Uterus (tissue), 4 donors: ENCODE data around the gene CACNG5. TPM values are rescaled to one million over a fixed set of nuclear protein-coding genes. Genes with fewer than 3 reads are reported as not detected.

ENCODE experiments used
- DNase-seq, 2 donors: peaks; one replicate each; pipeline ENCODE4 v3.0.0-alpha.2; 2019 to 2020
- H3K27ac ChIP-seq, 2 donors: fragments of 200-600 bp; sonication (generic); 1 replicate in 1 of 2; 2 replicates in 1 of 2; pipeline ENCODE4 v1.5.1; 2016 to 2018
- H3K27me3 ChIP-seq, 2 donors: fragments of 200-600 bp; sonication (generic); one replicate each; pipeline ENCODE4 v1.5.1; 2018 to 2019; ENCODE audit warnings: control low read depth in 1 of 2
- H3K36me3 ChIP-seq, 2 donors: fragments of 200-600 bp; sonication (generic); one replicate each; pipeline ENCODE4 v1.5.1; 2019; ENCODE audit warnings: control low read depth in 1 of 2
- H3K4me1 ChIP-seq, 2 donors: fragments of 200-600 bp; sonication (generic); one replicate each; pipeline ENCODE4 v1.5.1; 2018 to 2019; ENCODE audit warnings: control low read depth in 1 of 2
- H3K4me3 ChIP-seq, 2 donors: fragments of 200-600 bp; sonication (generic); 1 replicate in 1 of 2; 2 replicates in 1 of 2; pipeline ENCODE4 v1.5.1; 2018 to 2019; ENCODE audit warnings: mild to moderate bottlenecking in 1 of 2
- H3K9me3 ChIP-seq, 2 donors: fragments of 200-600 bp; sonication (generic); one replicate each; pipeline ENCODE4 v1.5.1; 2019; ENCODE audit warnings: control low read depth in 1 of 2
- POLR2A ChIP-seq, 2 donors: fragments of 450-650 bp; IDR thresholded peaks; one replicate each; pipeline ENCODE4 v1.6.1; 2016; ENCODE audit warnings: antibody characterized with exemption in 2 of 2, mild to moderate bottlenecking in 1 of 2, moderate library complexity in 1 of 2
- intact Hi-C: fragments of 100-400 bp; cut with DNase I; formaldehyde crosslinking; loops from one replicate; pipeline ENCODE4 v1.15.1; 2023; ENCODE audit warnings: low total_unique reads
- total RNA-seq, 4 donors: library from RNA; depleted of rRNA in 3 of 4; stranded (reverse); fragments of >200 nt in 3 of 4; gene quantifications; one replicate each; pipeline versions ENCODE4 v1.1.0 to v1.2.4, GENCODE V29; 2014 to 2023
- TF ChIP-seq, protein P1 (sequence below), 4 experiments: fragments of 200-600 bp in 2 of 4; fragments of 450-650 bp in 2 of 4; sonication (generic) in 2 of 4; IDR thresholded peaks; one replicate each; pipeline ENCODE4 v1.5.1; 2016 to 2019; ENCODE audit warnings: antibody characterized with exemption in 4 of 4, mild to moderate bottlenecking in 2 of 4, moderate library complexity in 1 of 4
- donor health status: DM: yes; HTN: yes; CAD: no.

CACNG5 gene
- total RNA-seq, 4 donors from 2014 or later = 6.6 TPM; not detected in 3

- no peak for DNase-seq
- TF ChIP-seq, protein P1, sequence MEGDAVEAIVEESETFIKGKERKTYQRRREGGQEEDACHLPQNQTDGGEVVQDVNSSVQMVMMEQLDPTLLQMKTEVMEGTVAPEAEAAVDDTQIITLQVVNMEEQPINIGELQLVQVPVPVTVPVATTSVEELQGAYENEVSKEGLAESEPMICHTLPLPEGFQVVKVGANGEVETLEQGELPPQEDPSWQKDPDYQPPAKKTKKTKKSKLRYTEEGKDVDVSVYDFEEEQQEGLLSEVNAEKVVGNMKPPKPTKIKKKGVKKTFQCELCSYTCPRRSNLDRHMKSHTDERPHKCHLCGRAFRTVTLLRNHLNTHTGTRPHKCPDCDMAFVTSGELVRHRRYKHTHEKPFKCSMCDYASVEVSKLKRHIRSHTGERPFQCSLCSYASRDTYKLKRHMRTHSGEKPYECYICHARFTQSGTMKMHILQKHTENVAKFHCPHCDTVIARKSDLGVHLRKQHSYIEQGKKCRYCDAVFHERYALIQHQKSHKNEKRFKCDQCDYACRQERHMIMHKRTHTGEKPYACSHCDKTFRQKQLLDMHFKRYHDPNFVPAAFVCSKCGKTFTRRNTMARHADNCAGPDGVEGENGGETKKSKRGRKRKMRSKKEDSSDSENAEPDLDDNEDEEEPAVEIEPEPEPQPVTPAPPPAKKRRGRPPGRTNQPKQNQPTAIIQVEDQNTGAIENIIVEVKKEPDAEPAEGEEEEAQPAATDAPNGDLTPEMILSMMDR (IDR thresholded peaks at IDR 0.05) = no peak
- TF ChIP-seq POLR2A (IDR thresholded peaks at IDR 0.05) = no peak
- intact Hi-C loops = no loop called here
These were observed 12.8 kb downstream of the CACNG5 start for GRCh38 chr17:66847704-66848103.

DNA sequence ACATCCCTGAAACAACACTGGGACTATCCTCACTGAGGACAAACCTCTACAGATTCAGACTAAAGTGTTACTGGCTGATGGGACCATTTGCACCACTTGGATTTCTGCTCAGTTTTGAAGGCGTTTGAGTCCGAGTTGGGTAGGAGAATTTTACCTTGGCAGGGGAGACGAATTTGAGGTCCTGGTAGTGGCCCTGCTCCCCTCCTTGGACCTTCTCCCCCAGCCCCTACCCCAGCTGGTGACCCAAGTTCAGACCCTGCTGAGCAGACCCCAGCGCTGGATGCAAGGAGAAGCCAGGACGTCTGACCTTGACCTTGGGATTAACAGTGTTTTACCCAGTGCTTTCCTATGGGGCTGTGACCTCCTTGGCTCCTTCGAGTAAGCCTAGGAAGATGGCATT lies 13.6 kb downstream of the CACNG5 start:
- DNase-seq = no peak
- no peaks in the 10 kb centered on the region for H3K4me1 ChIP-seq
- no peak overlapping the region for H3K27ac ChIP-seq
- no peak overlapping the region for H3K4me3 ChIP-seq
- intact Hi-C loops = no loop called here
- TF ChIP-seq, protein P1 (IDR thresholded peaks at IDR 0.05) = no peak
- no peak for TF ChIP-seq POLR2A (IDR thresholded peaks at IDR 0.05)
- H3K36me3 ChIP-seq = no peaks in the 10 kb centered on the region
- no peaks in the 10 kb centered on the region for H3K27me3 ChIP-seq
- no peaks in the 10 kb centered on the region for H3K9me3 ChIP-seq

More at GRCh38 chr17:66847704-66848103, 12.8 kb downstream of the CACNG5 start:
- Histone ChIP-seq H3K4me1 (no peaks in the 10 kb centered on the region), H3K4me3 (no peak overlapping the region), H3K36me3 (no peaks in the 10 kb centered on the region), H3K27ac (no peak overlapping the region), H3K27me3 (no peaks in the 10 kb centered on the region), H3K9me3 (no peaks in the 10 kb centered on the region)

GRCh38 chr17:66849032-66849655 lies 14.2 kb downstream of the CACNG5 start:
- no peaks in the 10 kb centered on the region for H3K9me3 ChIP-seq
- intact Hi-C loops = no loop called here
- no peaks in the 10 kb centered on the region for H3K36me3 ChIP-seq

GRCh38 chr17:66849851-66850580 lies 15.1 kb downstream of the CACNG5 start:
- no peaks in the 10 kb centered on the region for H3K36me3 ChIP-seq
- intact Hi-C loops = no loop called here
- no peak for DNase-seq
- no peak overlapping the region for H3K4me3 ChIP-seq
- no peaks in the 10 kb centered on the region for H3K27me3 ChIP-seq
- TF ChIP-seq POLR2A (IDR thresholded peaks at IDR 0.05) = no peak
- H3K4me1 ChIP-seq = no peaks in the 10 kb centered on the region
- H3K9me3 ChIP-seq = no peaks in the 10 kb centered on the region
- H3K27ac ChIP-seq = no peak overlapping the region

More at GRCh38 chr17:66849032-66849655, 14.2 kb downstream of the CACNG5 start:
- Histone ChIP-seq H3K27ac (no peak overlapping the region), H3K27me3 (no peaks in the 10 kb centered on the region), H3K4me1 (no peaks in the 10 kb centered on the region), H3K4me3 (no peak overlapping the region)
- DNase-seq = no peak
- no peak for TF ChIP-seq POLR2A (IDR thresholded peaks at IDR 0.05)
- TF ChIP-seq, protein P1 (IDR thresholded peaks at IDR 0.05) = no peak

DNA sequence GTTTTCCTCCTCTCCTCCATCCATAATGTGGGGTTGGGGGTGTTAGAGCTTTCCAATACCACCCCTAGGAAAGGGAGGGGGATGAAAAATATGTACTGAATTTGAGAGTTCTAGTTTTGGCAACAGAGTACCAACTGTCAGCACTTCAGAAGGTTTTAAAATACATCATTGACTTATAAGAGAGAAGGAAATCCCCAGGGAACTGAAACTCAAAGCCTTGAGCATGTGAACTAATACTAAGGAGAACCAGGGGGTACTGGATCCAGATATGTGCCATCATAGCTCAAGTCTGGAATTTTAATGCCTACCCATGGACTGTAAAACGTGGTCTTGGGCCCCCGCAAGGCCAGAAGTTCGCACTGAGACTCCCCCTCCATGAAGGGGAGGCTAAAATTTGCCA lies 15.8 kb downstream of the CACNG5 start:
- no peak for DNase-seq
- Histone ChIP-seq H3K36me3 (no peaks in the 10 kb centered on the region), H3K9me3 (no peaks in the 10 kb centered on the region), H3K4me3 (no peak overlapping the region), H3K27ac (no peak overlapping the region), H3K4me1 (no peaks in the 10 kb centered on the region), H3K27me3 (no peaks in the 10 kb centered on the region)
- intact Hi-C loops = no loop called here
- TF ChIP-seq, protein P1 (IDR thresholded peaks at IDR 0.05) = no peak
- no peak for TF ChIP-seq POLR2A (IDR thresholded peaks at IDR 0.05)
